ENCODE measurements around the gene DCAF4.
"Not testable (repeated sequence)": the region's sequence is repeated elsewhere in the genome, so short reads cannot be mapped to it uniquely, and the experiment has no call there.

DCAF4 gene

DNA sequence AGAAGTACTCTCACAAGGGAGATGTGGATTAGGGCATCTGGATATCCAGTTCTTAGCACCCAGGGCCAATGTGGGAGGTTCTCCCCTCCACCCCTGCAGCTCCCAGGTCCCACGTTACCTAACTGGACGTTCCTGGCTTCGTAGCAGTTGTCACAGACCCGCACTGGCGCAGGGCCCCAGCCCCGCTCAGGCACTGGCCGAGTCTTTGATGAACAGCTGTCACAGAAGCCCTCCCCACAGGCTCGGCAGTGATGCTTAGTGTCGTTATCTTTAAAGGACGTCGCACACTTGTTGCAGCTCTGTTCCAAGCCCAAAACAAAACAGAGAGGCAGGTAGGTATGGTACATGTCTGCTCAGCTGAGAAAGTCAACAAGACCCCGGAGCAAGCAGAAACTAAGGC lies 48.4 kb downstream of the DCAF4 start:
- no peak for DNase-seq

GRCh38 chr14:72975770-72976169 lies 49.5 kb downstream of the DCAF4 start:
- no peak for DNase-seq

DNA sequence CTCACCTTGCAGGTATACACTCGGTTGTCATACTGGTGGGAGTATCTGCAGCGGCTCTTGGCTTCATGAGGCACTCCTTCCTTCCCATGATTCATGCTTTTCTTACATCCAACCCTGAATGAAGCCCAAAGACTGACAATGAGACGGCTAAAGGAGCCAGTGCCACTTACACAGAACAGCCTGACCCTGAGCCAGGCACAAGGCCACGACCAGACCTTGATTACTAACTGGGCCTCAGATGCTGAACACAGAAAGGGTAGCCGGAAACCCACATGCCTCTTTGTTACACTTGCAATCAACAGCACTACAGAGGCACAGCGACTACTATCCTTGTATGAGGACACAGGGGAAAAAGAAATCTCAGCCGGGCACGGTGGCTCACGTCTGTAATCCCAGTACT lies 52.6 kb downstream of the DCAF4 start:
- DNase-seq = no peak

- no peak for DNase-seq
Measured at GRCh38 chr14:72980863-72981262, 54.6 kb downstream of the DCAF4 start.

DNA sequence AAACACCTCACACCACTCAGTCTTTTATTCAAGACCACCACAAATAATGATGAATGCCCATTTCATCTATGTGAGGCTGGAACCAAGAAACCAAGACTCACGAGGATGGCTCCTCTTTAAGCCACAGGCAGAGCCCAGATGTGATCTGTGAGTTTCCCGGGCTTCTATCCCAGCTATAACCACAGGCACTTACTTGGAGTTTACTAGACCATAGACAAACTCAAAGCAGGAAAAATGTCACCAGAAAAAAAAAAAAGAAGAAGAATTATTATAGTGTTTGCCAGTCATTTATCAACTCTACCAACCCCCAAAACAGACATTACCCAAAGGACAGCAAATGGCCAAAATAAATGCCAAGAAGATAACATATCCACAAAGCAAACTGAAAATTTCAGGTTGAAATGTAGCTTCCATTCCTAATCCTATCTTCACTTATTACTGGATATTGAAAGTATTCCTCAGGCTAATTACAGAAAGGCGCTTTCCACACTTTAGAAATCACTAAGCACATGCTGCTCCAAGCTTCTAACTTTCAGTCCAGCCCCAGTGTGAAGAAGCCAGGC lies 56.0 kb downstream of the DCAF4 start:
- DNase-seq = no peak

GRCh38 chr14:72986214-72986613 lies 60.0 kb downstream of the DCAF4 start:
- DNase-seq = no peak

- DNase-seq = no peak
Measured at GRCh38 chr14:72986857-72987256, 60.6 kb downstream of the DCAF4 start.

DNA sequence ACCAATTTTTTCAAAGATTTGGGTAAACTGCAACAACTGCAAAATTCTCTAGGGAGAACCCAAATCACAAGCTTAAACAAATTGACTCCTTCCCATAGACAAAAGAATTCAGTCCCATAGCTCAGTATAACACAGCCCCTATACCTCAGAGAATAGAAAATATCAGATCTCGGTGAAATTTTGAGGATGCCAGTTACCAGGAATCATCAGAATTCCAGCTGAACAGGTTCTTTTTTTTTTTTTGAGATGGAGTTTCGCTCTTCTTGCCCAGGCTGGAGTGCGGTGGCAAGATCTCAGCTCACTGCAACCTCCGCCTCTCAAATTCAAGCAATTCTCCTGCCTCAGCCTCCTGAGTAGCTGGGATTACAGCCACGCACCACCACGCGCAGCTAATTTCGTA lies 63.9 kb downstream of the DCAF4 start:
- no peak for DNase-seq

DNA sequence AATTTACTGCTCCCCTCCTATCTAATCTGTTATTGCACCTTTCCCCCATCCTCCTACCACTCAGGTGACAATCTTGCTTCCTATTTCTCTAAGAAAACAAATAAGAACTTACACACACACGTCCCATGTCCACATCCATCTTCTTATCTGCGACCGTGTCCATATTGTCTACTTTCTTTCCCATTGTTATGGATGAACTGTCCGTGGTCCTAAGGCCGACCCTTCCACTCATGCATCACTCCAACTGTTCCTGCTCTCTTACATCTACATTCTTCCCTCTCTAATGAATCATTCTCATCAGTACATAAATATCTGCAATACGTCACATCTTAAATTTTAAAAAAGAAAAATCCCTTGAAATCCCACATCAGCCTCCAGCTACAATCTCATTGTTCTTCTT lies 70.7 kb downstream of the DCAF4 start:
- DNase-seq = no peak

DNA sequence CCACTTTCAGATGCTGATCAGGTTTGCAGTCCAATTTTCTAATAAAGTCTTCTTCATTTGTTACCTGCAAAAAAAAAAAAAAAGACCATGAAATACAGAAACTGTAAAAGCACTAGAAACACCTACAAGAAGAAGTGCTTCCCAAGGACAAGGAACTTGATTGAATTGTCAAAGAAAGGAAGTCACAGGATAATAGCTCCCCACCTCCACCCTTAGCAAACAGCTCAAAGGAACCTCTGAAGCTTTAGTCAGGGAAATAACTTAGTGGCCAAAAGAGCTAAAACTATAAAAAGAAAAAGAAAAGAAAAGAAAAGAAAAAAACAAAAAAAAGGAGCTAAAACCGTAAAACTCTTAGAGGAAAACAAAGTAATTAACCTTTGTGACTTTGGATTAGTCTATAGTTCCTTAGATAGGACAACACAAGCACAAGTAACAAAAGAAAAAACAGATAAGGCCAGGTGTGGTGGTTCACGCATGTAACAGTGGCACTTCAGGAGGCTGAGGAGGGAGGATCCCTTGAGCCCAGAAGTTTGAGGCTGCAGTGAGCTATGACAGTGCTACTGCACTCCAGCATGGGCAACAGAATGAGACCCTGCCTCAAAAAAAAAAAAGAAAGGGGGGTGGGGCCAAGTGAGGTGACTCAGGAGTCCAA lies 72.1 kb downstream of the DCAF4 start:
- no peak for DNase-seq

DNA sequence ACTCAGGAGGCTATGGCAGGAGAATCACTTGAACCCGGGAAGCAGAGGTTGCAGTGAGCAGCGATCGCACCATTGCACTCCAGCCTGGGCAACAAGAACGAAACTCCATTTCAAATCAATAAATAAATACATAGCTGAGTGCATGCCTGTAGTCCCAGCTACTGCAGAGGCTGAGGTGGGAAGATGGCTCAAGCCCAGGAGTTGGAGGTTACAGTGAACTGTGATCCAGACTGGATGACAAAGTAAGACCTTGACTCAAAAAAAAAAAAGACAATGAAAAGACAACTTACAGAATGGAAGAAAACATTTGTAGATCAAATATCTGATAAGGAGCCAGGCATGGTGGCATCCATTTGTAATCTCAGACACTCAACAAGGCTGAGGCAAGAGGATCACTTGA lies 73.1 kb downstream of the DCAF4 start:
- DNase-seq = no peak

DNA sequence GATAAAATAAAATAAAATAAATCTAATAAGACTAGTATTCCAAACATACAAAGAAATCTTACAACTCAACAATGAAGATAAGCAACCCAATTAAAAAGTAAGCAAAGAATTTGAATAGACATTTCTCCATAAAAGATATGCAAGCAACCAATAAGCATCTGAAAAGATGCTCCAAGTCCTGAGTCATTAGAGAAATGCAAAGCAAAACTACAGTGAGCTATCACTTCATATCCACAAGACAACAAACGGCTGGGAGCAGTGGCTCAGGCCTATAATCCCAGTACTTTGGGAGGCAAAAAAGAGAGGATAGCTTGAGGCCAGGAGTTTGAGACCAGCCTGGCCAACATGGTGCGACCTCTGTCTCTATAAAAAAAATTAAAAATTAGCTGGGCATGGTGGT lies 73.8 kb downstream of the DCAF4 start:
- DNase-seq = no peak

- DNase-seq = no peak
Measured at GRCh38 chr14:73003681-73004080, 77.4 kb downstream of the DCAF4 start.

DNA sequence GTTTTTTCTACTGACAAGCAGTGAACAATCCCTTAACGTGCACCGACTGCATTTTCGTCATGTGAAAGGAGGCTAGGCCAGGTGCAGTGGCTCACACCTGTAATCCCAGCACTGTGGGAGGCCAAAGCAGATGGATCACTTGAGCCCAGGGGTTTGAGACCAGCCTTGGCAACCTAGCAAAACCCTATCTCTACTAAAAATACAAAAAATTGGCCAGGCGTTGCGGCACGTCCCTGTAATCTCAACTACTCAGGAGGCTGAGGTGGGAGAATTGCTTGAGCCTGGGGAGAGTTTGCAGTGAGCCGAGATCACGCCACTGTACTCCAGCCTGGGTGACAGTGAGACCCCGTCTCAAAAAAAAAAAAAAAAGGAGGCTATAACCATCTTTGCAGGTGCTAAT lies 78.4 kb downstream of the DCAF4 start:
- DNase-seq = not testable (repeated sequence)

GRCh38 chr14:73007835-73008234 lies 81.6 kb downstream of the DCAF4 start:
- DNase-seq = no peak

GRCh38 chr14:73008501-73008900 lies 82.2 kb downstream of the DCAF4 start:
- peak; percentile 52 for DNase-seq
